ENCODE measurements around the gene EMILIN2.

GRCh38 chr18:2891526-2892431, 45.0 kb downstream of the EMILIN2 start:
- TF ChIP-seq FOXA1 (IDR thresholded peaks at IDR 0.05; ENCODE audit: borderline replicate concordance) (no peak), POLR2A (conservative IDR thresholded peaks at IDR 0.05) (no peak), CTCF (IDR thresholded peaks at IDR 0.05 in 2 of 3, conservative IDR thresholded peaks at IDR 0.05 in 1 of 3; ENCODE audit: insufficient read depth in 2 of 3, low read depth in 1 of 3, low read length in 3 of 3) (no peak), E2F8 (IDR thresholded peaks at IDR 0.05; ENCODE audit: low read depth, partially characterized antibody) (no peak)
